ENCODE results near the gene UBE2J2. TPM values are rescaled to one million over a fixed set of nuclear protein-coding genes. Genes with fewer than 3 reads are reported as not detected.

The UBE2J2 gene
- total and polyA plus RNA-seq, 2 experiments from 2014 or later = 47.1 to 70.2 TPM

GRCh38 chr1:1237874-1238701, 35.6 kb downstream of the UBE2J2 start:
- peaks cover 12% of the 10 kb centered on the region for H3K27me3 Mint-ChIP-seq (ENCODE audit: insufficient read depth, low read depth, poor library complexity)
- DNase-seq (ENCODE audit: low spot score) = no peak
- H3K4me3 Mint-ChIP-seq = no peak overlapping the region
- Histone ChIP-seq H3K9me2 (ENCODE audit: insufficient read depth) (no peaks in the 10 kb centered on the region), H4K20me1 (replicated peaks; ENCODE audit: insufficient read depth) (peaks cover 8% of the 10 kb centered on the region), H3K79me2 (replicated peaks; ENCODE audit: insufficient read depth) (peaks cover 9% of the 10 kb centered on the region), H3K36me3 (ENCODE audit: insufficient read depth) (no peaks in the 10 kb centered on the region), H3K4me2 (no peak overlapping the region), H2AFZ (no peak overlapping the region), H3K4me1 (ENCODE audit: insufficient read depth) (no peaks in the 10 kb centered on the region), H3K27me3 (ENCODE audit: insufficient read depth) (no peaks in the 10 kb centered on the region), H3K4me3 (no peak overlapping the region), H3F3A (replicated peaks; ENCODE audit: low read depth) (peaks cover 6% of the 10 kb centered on the region; the same call in 1 of the 2 replicates), H3K27ac (ENCODE audit: low read depth) (no peak overlapping the region)
- peaks cover 11% of the 10 kb centered on the region for H3K4me1 Mint-ChIP-seq
- no peak for TF ChIP-seq CREB1 (CRISPR knock-in tag; IDR thresholded peaks at IDR 0.05; ENCODE audit: low read depth)
- no peak for TF ChIP-seq EZH2phosphoT487 (IDR thresholded peaks at IDR 0.05; ENCODE audit: unreplicated experiment)
- 0 out of 2 replicates have a peak, but pooled peaks have one; percentile 17 for TF ChIP-seq POLR2AphosphoS5 (IDR thresholded peaks at IDR 0.05; ENCODE audit: low read depth)
- TF ChIP-seq, protein P1, sequence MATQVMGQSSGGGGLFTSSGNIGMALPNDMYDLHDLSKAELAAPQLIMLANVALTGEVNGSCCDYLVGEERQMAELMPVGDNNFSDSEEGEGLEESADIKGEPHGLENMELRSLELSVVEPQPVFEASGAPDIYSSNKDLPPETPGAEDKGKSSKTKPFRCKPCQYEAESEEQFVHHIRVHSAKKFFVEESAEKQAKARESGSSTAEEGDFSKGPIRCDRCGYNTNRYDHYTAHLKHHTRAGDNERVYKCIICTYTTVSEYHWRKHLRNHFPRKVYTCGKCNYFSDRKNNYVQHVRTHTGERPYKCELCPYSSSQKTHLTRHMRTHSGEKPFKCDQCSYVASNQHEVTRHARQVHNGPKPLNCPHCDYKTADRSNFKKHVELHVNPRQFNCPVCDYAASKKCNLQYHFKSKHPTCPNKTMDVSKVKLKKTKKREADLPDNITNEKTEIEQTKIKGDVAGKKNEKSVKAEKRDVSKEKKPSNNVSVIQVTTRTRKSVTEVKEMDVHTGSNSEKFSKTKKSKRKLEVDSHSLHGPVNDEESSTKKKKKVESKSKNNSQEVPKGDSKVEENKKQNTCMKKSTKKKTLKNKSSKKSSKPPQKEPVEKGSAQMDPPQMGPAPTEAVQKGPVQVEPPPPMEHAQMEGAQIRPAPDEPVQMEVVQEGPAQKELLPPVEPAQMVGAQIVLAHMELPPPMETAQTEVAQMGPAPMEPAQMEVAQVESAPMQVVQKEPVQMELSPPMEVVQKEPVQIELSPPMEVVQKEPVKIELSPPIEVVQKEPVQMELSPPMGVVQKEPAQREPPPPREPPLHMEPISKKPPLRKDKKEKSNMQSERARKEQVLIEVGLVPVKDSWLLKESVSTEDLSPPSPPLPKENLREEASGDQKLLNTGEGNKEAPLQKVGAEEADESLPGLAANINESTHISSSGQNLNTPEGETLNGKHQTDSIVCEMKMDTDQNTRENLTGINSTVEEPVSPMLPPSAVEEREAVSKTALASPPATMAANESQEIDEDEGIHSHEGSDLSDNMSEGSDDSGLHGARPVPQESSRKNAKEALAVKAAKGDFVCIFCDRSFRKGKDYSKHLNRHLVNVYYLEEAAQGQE (IDR thresholded peaks at IDR 0.05; ENCODE audit: unreplicated experiment) = no peak
- no peak for TF ChIP-seq ZNF331 (CRISPR knock-in tag; IDR thresholded peaks at IDR 0.05; ENCODE audit: low read depth)
- TF ChIP-seq NANOG (IDR thresholded peaks at IDR 0.05; ENCODE audit: borderline replicate concordance) = no peak
- H3K27ac Mint-ChIP-seq = no peak overlapping the region
- H3K36me3 Mint-ChIP-seq (ENCODE audit: low read depth) = peaks cover 15% of the 10 kb centered on the region
- no peak for ATAC-seq
- H3K9me3 Mint-ChIP-seq = peaks cover 10% of the 10 kb centered on the region

- Mint-ChIP-seq H3K4me3 (no peak overlapping the region), H3K4me1 (peaks cover 11% of the 10 kb centered on the region), H3K9me3 (peaks cover 10% of the 10 kb centered on the region), H3K27ac (no peak overlapping the region), H3K27me3 (ENCODE audit: insufficient read depth, low read depth, poor library complexity) (peaks cover 14% of the 10 kb centered on the region), H3K36me3 (ENCODE audit: low read depth) (peaks cover 15% of the 10 kb centered on the region)
- TF ChIP-seq, protein P1 (IDR thresholded peaks at IDR 0.05; ENCODE audit: unreplicated experiment) = no peak
- no peak for TF ChIP-seq CREB1 (CRISPR knock-in tag; IDR thresholded peaks at IDR 0.05; ENCODE audit: low read depth)
- TF ChIP-seq ZNF331 (CRISPR knock-in tag; IDR thresholded peaks at IDR 0.05; ENCODE audit: low read depth) = no peak
- no peak overlapping the region for H3K4me2 ChIP-seq
- H3F3A ChIP-seq (replicated peaks; ENCODE audit: low read depth) = peaks cover 6% of the 10 kb centered on the region; the same call in 1 of the 2 replicates
- no peaks in the 10 kb centered on the region for H3K9me2 ChIP-seq (ENCODE audit: insufficient read depth)
- H3K79me2 ChIP-seq (replicated peaks; ENCODE audit: insufficient read depth) = peaks cover 9% of the 10 kb centered on the region
- no peak overlapping the region for H3K27ac ChIP-seq (ENCODE audit: low read depth)
- no peak overlapping the region for H2AFZ ChIP-seq
- no peaks in the 10 kb centered on the region for H3K4me1 ChIP-seq (ENCODE audit: insufficient read depth)
- peaks cover 8% of the 10 kb centered on the region for H4K20me1 ChIP-seq (replicated peaks; ENCODE audit: insufficient read depth)
- no peak overlapping the region for H3K4me3 ChIP-seq
- H3K36me3 ChIP-seq (ENCODE audit: insufficient read depth) = no peaks in the 10 kb centered on the region
- no peak for DNase-seq (ENCODE audit: low spot score)
- no peaks in the 10 kb centered on the region for H3K27me3 ChIP-seq (ENCODE audit: insufficient read depth)
- no peak; the same call in 2 of the 3 replicates for ATAC-seq
Measured at GRCh38 chr1:1236945-1237873, 36.4 kb downstream of the UBE2J2 start.

All from GM23338 (cell line).